Spleen (tissue), 11 donors: ENCODE measurements around the gene CEP128. TPM values are rescaled to one million over a fixed set of nuclear protein-coding genes. Genes with fewer than 3 reads are reported as not detected.

Experiments
- DNase-seq: peaks from one replicate; pipeline ENCODE4 v3.0.0-alpha.2; 2020
- H3K27ac ChIP-seq, 8 donors: fragments of 200-600 bp; sonication (generic) in 7 of 8; 1 replicate in 4 of 8; 2 replicates in 4 of 8; pipeline versions ENCODE4 v1.5.0 to v1.8.0; 2016 to 2021; ENCODE audit warnings: inconsistent platforms in 4 of 8, mild to moderate bottlenecking in 4 of 8, moderate library complexity in 1 of 8
- H3K27me3 ChIP-seq, 7 donors: fragments of 200-600 bp; sonication (generic) in 6 of 7; replicated peaks in 1 of 7; 1 replicate in 4 of 7; 2 replicates in 3 of 7; pipeline versions ENCODE4 v1.5.0 to v1.8.0; 2016 to 2021; ENCODE audit warnings: inconsistent platforms in 3 of 7, mild to moderate bottlenecking in 1 of 7
- H3K36me3 ChIP-seq, 6 donors: fragments of 200-600 bp; sonication (generic) in 5 of 6; 1 replicate in 4 of 6; 2 replicates in 2 of 6; pipeline versions ENCODE4 v1.5.0 to v1.8.0; 2016 to 2021; ENCODE audit warnings: inconsistent platforms in 2 of 6
- H3K4me1 ChIP-seq, 6 donors: fragments of 200-600 bp; sonication (generic) in 5 of 6; 1 replicate in 3 of 6; 2 replicates in 3 of 6; pipeline versions ENCODE4 v1.5.0 to v1.8.0; 2016 to 2021; ENCODE audit warnings: inconsistent platforms in 3 of 6
- H3K4me3 ChIP-seq, 8 donors: fragments of 200-600 bp; sonication (generic) in 7 of 8; 1 replicate in 4 of 8; 2 replicates in 4 of 8; pipeline versions ENCODE4 v1.5.0 to v1.8.0; 2016 to 2021; ENCODE audit warnings: inconsistent platforms in 4 of 8, mild to moderate bottlenecking in 4 of 8, moderate library complexity in 2 of 8
- H3K9me3 ChIP-seq, 8 donors: fragments of 200-600 bp; sonication (generic) in 7 of 8; 1 replicate in 4 of 8; 2 replicates in 4 of 8; pipeline versions ENCODE4 v1.5.0 to v1.8.0; 2016 to 2021; ENCODE audit warnings: inconsistent platforms in 4 of 8
- POLR2A ChIP-seq, 3 donors: fragments of 450-650 bp; IDR thresholded peaks; one replicate each; pipeline ENCODE4 v1.5.1; 2017; ENCODE audit warnings: antibody characterized with exemption in 3 of 3, mild to moderate bottlenecking in 1 of 3
- POLR2AphosphoS5 ChIP-seq, 3 donors: sonication (generic); formaldehyde crosslinking; IDR thresholded peaks; one replicate each; pipeline ENCODE4 v1.5.1; 2017; ENCODE audit warnings: antibody characterized with exemption in 3 of 3
- WGBS, 5 donors: extraction: QIAGEN DNeasy Blood & Tissue Kit in 3 of 5; methylation state at CpG; one replicate each; pipeline versions ENCODE4 v1.1.5 to v1.1.7; 2013 to 2018; 5-methylcytosine and 5-hydroxymethylcytosine counted together
- intact Hi-C: fragments of 100-400 bp; cut with DNase I; formaldehyde crosslinking; loops from one replicate; pipeline ENCODE4 v1.15.0; 2023; ENCODE audit warnings: low total_unique reads
- polyA plus RNA-seq, 3 donors: library from polyadenylated mRNA; stranded (reverse); fragments of 200-250 nt; gene quantifications; one replicate each; pipeline ENCODE4 v1.2.1, GENCODE V29; 2013
- total RNA-seq, 7 donors: library from RNA; depleted of rRNA in 3 of 7; stranded (reverse); fragments of >200 nt in 3 of 7; fragmentation: NEBNext Ultra II Directional in 4 of 7; extraction: Animal tissue kit (Norgen Biotek cat#: 25700) in 4 of 7; gene quantifications; one replicate each; pipeline versions ENCODE4 v1.1.0 to v1.2.1, GENCODE V29; 2016 to 2021
- TF ChIP-seq, protein P1 (sequence below), 11 experiments: fragments of 200-600 bp in 7 of 11; fragments of 450-650 bp in 4 of 11; sonication (generic) in 4 of 11; IDR thresholded peaks in 8 of 11; conservative IDR thresholded peaks in 3 of 11; 1 replicate in 7 of 11; 2 replicates in 4 of 11; pipeline versions ENCODE4 v1.4.0 to v1.8.0; 2016 to 2021; ENCODE audit warnings: antibody characterized with exemption in 11 of 11, inconsistent platforms in 4 of 11, mild to moderate bottlenecking in 1 of 11
- donor health status: healthy with polysubstance abuse.
- donor health status: DM: no; HTN: no; CAD: no; lungs with moderate emphysema.
- donor health status: DM: no; HTN: no; CAD: no.
- donor health status: Bipolar disorder and iron deficiency.
- donor health status: healthy.
- donor health status: DM: no; HTN: no; CAD: no.
- donor health status: DM: yes; HTN: yes; CAD: no.

CEP128 gene
- total and polyA plus RNA-seq, 10 donors, result 1.5 to 34.2 (median 15.7) TPM

DNA sequence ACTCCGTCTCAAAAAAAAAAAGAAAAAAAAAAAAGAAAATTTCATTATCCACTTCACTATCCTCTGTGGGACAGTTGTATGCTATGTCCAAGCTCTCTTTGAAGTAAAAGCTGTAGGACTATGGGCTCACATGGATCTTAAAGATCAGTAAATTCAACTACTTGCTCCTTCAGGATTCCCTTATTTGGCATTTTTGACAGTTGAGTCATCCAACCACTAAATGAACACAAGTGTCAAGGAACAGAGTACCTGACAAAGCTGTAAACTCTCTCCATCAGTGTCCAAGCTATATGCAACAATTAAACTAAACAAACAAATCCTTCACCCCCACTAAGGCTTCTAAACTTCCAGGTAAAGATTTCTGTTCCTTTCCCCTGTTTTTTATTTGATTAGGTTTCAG is 177.0 kb downstream of the CEP128 start:
- no peak overlapping the region for H3K27ac ChIP-seq
- DNase-seq, result no peak
- 92 to 100% (median 100%) methylated on average over 1 of the region's 1 CpG; no CpG with 5 or more reads in 1 of the 5 donors for WGBS, 5 donors
- peaks cover 0 to 11% (median 0%) of the 10 kb centered on the region in 6 donors for H3K36me3 ChIP-seq
- intact Hi-C loops, result no loop called here
- no peak for TF ChIP-seq POLR2AphosphoS5 (IDR thresholded peaks at IDR 0.05)
- no peak for TF ChIP-seq POLR2A (IDR thresholded peaks at IDR 0.05)
- TF ChIP-seq, protein P1, sequence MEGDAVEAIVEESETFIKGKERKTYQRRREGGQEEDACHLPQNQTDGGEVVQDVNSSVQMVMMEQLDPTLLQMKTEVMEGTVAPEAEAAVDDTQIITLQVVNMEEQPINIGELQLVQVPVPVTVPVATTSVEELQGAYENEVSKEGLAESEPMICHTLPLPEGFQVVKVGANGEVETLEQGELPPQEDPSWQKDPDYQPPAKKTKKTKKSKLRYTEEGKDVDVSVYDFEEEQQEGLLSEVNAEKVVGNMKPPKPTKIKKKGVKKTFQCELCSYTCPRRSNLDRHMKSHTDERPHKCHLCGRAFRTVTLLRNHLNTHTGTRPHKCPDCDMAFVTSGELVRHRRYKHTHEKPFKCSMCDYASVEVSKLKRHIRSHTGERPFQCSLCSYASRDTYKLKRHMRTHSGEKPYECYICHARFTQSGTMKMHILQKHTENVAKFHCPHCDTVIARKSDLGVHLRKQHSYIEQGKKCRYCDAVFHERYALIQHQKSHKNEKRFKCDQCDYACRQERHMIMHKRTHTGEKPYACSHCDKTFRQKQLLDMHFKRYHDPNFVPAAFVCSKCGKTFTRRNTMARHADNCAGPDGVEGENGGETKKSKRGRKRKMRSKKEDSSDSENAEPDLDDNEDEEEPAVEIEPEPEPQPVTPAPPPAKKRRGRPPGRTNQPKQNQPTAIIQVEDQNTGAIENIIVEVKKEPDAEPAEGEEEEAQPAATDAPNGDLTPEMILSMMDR (IDR thresholded peaks at IDR 0.05 in 8 of 11, conservative IDR thresholded peaks at IDR 0.05 in 3 of 11), result no peak
- H3K27me3 ChIP-seq, result no peaks in the 10 kb centered on the region
- no peak overlapping the region for H3K4me3 ChIP-seq
- H3K9me3 ChIP-seq, result peaks cover 0 to under 1% (median 0%) of the 10 kb centered on the region in 8 donors
- no peaks in the 10 kb centered on the region for H3K4me1 ChIP-seq

DNA sequence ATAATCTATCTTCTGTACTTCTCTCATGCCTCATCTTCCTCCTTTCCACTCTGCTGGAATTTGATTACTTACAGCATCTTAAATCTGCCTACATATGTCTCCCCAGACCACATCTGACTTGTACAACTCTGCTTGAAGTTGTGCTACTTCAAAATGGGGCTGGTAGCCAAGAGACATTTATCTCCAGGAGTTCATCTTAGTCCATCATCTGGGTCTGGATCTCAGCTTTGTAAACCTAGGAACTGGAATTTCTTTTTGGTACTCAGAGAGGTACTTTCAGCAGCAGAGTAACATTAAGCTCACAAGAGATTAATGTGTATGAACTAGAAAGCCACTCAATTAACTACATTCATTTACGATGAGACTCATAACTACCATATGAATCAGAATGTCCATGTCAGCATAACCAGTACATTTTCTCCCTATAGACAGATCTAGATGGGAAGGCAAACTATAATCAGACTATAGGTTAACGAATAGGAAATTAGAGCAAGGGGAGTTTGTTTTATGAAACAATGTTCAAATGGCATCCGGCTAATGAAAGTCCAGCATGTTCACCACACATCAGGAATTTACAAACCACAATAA is 178.8 kb downstream of the CEP128 start:
- H3K27me3 ChIP-seq, result no peaks in the 10 kb centered on the region
- no peak for DNase-seq
- H3K4me1 ChIP-seq, result no peaks in the 10 kb centered on the region
- no peak overlapping the region for H3K4me3 ChIP-seq
- TF ChIP-seq POLR2A (IDR thresholded peaks at IDR 0.05), result no peak
- no peak for TF ChIP-seq POLR2AphosphoS5 (IDR thresholded peaks at IDR 0.05)
- TF ChIP-seq, protein P1 (IDR thresholded peaks at IDR 0.05 in 8 of 11, conservative IDR thresholded peaks at IDR 0.05 in 3 of 11), result no peak
- WGBS, 5 donors, result 88 to 99% (median 96%) methylated on average over 3 of the region's 3 CpGs
- H3K36me3 ChIP-seq, result peaks cover 0 to 11% (median 0%) of the 10 kb centered on the region in 6 donors
- no peak overlapping the region for H3K27ac ChIP-seq
- H3K9me3 ChIP-seq, result no peaks in the 10 kb centered on the region
- intact Hi-C loops, result no loop called here

DNA sequence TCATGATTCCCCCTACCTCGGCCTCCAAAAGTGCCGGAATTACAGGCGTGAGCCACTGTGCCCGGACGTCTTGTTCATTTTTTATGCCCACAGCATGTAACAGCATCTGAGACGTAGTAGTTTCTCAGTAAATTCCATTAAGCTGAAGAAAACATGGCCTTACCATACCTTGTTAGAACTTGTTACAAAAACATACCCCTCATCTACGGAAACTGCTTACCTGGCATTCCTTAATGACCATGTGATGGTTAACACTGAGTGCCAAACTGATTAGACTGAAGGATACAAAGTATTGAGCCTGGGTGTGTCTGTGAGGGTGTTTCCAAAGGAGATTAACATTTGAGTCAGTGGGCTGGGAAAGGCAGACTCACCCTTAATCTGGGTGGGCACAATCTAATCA is 186.8 kb downstream of the CEP128 start:
- intact Hi-C loops, result no loop called here
- TF ChIP-seq, protein P1 (IDR thresholded peaks at IDR 0.05 in 8 of 11, conservative IDR thresholded peaks at IDR 0.05 in 3 of 11), result no peak
- TF ChIP-seq POLR2A (IDR thresholded peaks at IDR 0.05) (no peak), POLR2AphosphoS5 (IDR thresholded peaks at IDR 0.05) (no peak)
- 95 to 99% (median 96%) methylated on average over 7 of the region's 7 CpGs for WGBS, 5 donors

DNA sequence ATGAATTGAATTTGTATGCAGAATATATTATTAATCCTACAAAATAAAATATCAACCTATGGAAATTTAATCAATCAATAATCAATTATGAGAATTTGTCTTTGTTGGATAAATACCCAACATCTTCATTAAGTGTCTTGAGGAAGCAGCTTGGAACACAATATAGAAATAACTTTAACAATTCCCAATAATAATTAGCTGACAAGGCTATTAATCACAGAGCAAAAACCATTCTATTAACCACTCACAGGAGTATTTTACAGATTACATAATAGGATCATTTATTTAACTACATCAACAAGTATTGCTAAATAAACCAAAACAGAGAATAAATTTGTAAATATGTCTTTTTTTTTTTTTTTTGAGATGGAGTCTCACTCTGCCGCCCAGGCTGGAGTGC is 190.3 kb downstream of the CEP128 start:
- Histone ChIP-seq H3K4me3 (no peak overlapping the region), H3K4me1 (no peaks in the 10 kb centered on the region), H3K9me3 (no peaks in the 10 kb centered on the region), H3K36me3 (peaks cover 0 to 12% (median 2%) of the 10 kb centered on the region in 6 donors), H3K27me3 (no peaks in the 10 kb centered on the region), H3K27ac (no peak overlapping the region)
- intact Hi-C loops, result no loop called here
- TF ChIP-seq POLR2AphosphoS5 (IDR thresholded peaks at IDR 0.05) (no peak), POLR2A (IDR thresholded peaks at IDR 0.05) (no peak)
- TF ChIP-seq, protein P1 (IDR thresholded peaks at IDR 0.05 in 8 of 11, conservative IDR thresholded peaks at IDR 0.05 in 3 of 11), result no peak
- 94 to 100% (median 96%) methylated on average over 1 of the region's 1 CpG for WGBS, 5 donors
- DNase-seq, result no peak

More for the DNA sequence above, 186.8 kb downstream of the CEP128 start:
- Histone ChIP-seq H3K9me3 (no peaks in the 10 kb centered on the region), H3K27ac (no peak overlapping the region), H3K4me1 (no peaks in the 10 kb centered on the region), H3K36me3 (peaks cover 0 to 17% (median 2%) of the 10 kb centered on the region in 6 donors), H3K4me3 (no peak overlapping the region), H3K27me3 (no peaks in the 10 kb centered on the region)
- DNase-seq, result no peak
